Left cardiac atrium (tissue), 4 donors: ENCODE measurements around the gene UGT1A3. TPM values are rescaled to one million over a fixed set of nuclear protein-coding genes. Genes with fewer than 3 reads are reported as not detected.
A peak's percentile ranks its signal among the peaks of the same experiment; 100 is the strongest.

ENCODE experiments used
- ATAC-seq, 2 donors: fragments of 200-7000 bp; cut with Tn5 transposase; one replicate each; pipeline ENCODE4 v1.9.1; 2020; ENCODE audit warnings: mild to moderate bottlenecking in 2 of 2, moderate library complexity in 2 of 2
- DNase-seq: peaks from one replicate; pipeline ENCODE4 v3.0.0-alpha.2; 2020
- intact Hi-C, 2 donors: fragments of 100-400 bp; cut with DNase I; formaldehyde crosslinking; loops; one replicate each; pipeline versions ENCODE4 v1.14.1 to v1.15.1; 2022 to 2023
- total RNA-seq, 2 donors: library from RNA; stranded (reverse); fragmentation: NEBNext Ultra II Directional; extraction: Animal tissue kit (Norgen Biotek cat#: 25700); gene quantifications; one replicate each; pipeline ENCODE4 v1.2.1, GENCODE V29; 2021
- donor health status: DM: no; HTN: yes; CAD: no.
- donor health status: DM: no; HTN: yes; CAD: no; lungs with severe emphysema.
- donor health status: DM: yes; HTN: yes; CAD: no.
- donor health status: Dilated cardiomyopathy.

Gene UGT1A3
- total RNA-seq, 2 donors from 2014 or later, result not detected

- ATAC-seq (no peak), DNase-seq (no peak)
- intact Hi-C loops, result no loop called here
Observed at GRCh38 chr2:233807966-233808935, 79.4 kb downstream of the UGT1A3 start.

GRCh38 chr2:233810385-233810784 lies 81.5 kb downstream of the UGT1A3 start:
- no peak for ATAC-seq
- intact Hi-C loops, result no loop called here
- no peak for DNase-seq

- intact Hi-C loops, result no loop called here
- ATAC-seq (no peak), DNase-seq (no peak)
Observed at GRCh38 chr2:233811087-233811486, 82.2 kb downstream of the UGT1A3 start.

- intact Hi-C loops, result no loop called here
- no peak for DNase-seq
- ATAC-seq, result no peak
Observed at GRCh38 chr2:233811732-233812131, 82.9 kb downstream of the UGT1A3 start.

- no peak for DNase-seq
- intact Hi-C loops, result no loop called here
Observed at GRCh38 chr2:233813236-233814055, 84.6 kb downstream of the UGT1A3 start.

GRCh38 chr2:233814056-233814835 lies 85.4 kb downstream of the UGT1A3 start:
- intact Hi-C loops, result no loop called here
- DNase-seq (no peak), ATAC-seq (no peak)

More at GRCh38 chr2:233813236-233814055, 84.6 kb downstream of the UGT1A3 start:
- ATAC-seq, result no peak

- DNase-seq, result no peak
- no peak for ATAC-seq
- intact Hi-C loops, result no loop called here
Observed at GRCh38 chr2:233815861-233816260, 87.0 kb downstream of the UGT1A3 start.

GRCh38 chr2:233816334-233816733 lies 87.5 kb downstream of the UGT1A3 start:
- no peak for DNase-seq
- ATAC-seq, result no peak
- intact Hi-C loops, result no loop called here

- no peak for ATAC-seq
- intact Hi-C loops, result no loop called here
- no peak for DNase-seq
Observed at GRCh38 chr2:233816771-233817170, 87.9 kb downstream of the UGT1A3 start.

GRCh38 chr2:233817361-233817911 lies 88.6 kb downstream of the UGT1A3 start:
- DNase-seq (no peak), ATAC-seq (peak; percentile 31 to 51)
- intact Hi-C loops, result no loop called here

GRCh38 chr2:233817995-233818638 lies 89.3 kb downstream of the UGT1A3 start:
- intact Hi-C loops, result no loop called here
- DNase-seq (no peak), ATAC-seq (no peak)

- ATAC-seq, result no peak
- no peak for DNase-seq
- intact Hi-C loops, result no loop called here
Observed at GRCh38 chr2:233818639-233819621, 90.1 kb downstream of the UGT1A3 start.

GRCh38 chr2:233819884-233820773 lies 91.3 kb downstream of the UGT1A3 start:
- intact Hi-C loops, result no loop called here
- DNase-seq, result no peak
- no peak for ATAC-seq

GRCh38 chr2:233820774-233821105 lies 91.9 kb downstream of the UGT1A3 start:
- ATAC-seq (no peak), DNase-seq (no peak)
- intact Hi-C loops, result no loop called here

- intact Hi-C loops, result no loop called here
- ATAC-seq, result no peak
- no peak for DNase-seq
Observed at GRCh38 chr2:233821196-233821595, 92.4 kb downstream of the UGT1A3 start.

GRCh38 chr2:233821709-233822100 lies 92.9 kb downstream of the UGT1A3 start:
- intact Hi-C loops, result no loop called here
- DNase-seq (no peak), ATAC-seq (no peak)
